Tibial nerve (tissue), 4 donors: ENCODE data around the gene HTR1D. TPM values are rescaled to one million over a fixed set of nuclear protein-coding genes. Genes with fewer than 3 reads are reported as not detected.
A peak's percentile ranks its signal among the peaks of the same experiment; 100 is the strongest.

Experiments used
- DNase-seq, 2 donors: peaks; one replicate each; pipeline ENCODE4 v3.0.0-alpha.2; 2019; ENCODE audit warnings: low spot score in 2 of 2
- H3K27ac ChIP-seq, 4 donors: fragments of 200-600 bp; sonication (generic) in 3 of 4; one replicate each; pipeline ENCODE4 v1.5.1; 2017 to 2019; ENCODE audit warnings: mild to moderate bottlenecking in 1 of 4
- H3K27me3 ChIP-seq, 2 donors: fragments of 200-600 bp; sonication (generic) in 1 of 2; one replicate each; pipeline versions ENCODE4 v1.5.1 to v1.6.0; 2017 to 2019
- H3K36me3 ChIP-seq, 3 donors: fragments of 200-600 bp; sonication (generic); one replicate each; pipeline ENCODE4 v1.5.1; 2018 to 2019
- H3K4me1 ChIP-seq, 4 donors: fragments of 200-600 bp; sonication (generic) in 3 of 4; one replicate each; pipeline ENCODE4 v1.5.1; 2017 to 2019
- H3K4me3 ChIP-seq, 4 donors: fragments of 200-600 bp; sonication (generic) in 3 of 4; one replicate each; pipeline ENCODE4 v1.5.1; 2017 to 2019; ENCODE audit warnings: mild to moderate bottlenecking in 1 of 4, moderate library complexity in 1 of 4
- H3K9me3 ChIP-seq, 4 donors: fragments of 200-600 bp; sonication (generic) in 3 of 4; one replicate each; pipeline ENCODE4 v1.5.1; 2017 to 2019
- EP300 ChIP-seq, 2 donors: sonication (generic); formaldehyde crosslinking; IDR thresholded peaks; one replicate each; pipeline ENCODE4 v1.6.1; 2017; ENCODE audit warnings: antibody characterized with exemption in 2 of 2, mild to moderate bottlenecking in 1 of 2
- POLR2A ChIP-seq, 2 donors: fragments of 450-650 bp; IDR thresholded peaks; one replicate each; pipeline ENCODE4 v1.6.1; 2017; ENCODE audit warnings: antibody characterized with exemption in 2 of 2, mild to moderate bottlenecking in 2 of 2, moderate library complexity in 2 of 2
- WGBS, 2 donors: methylation state at CpG; one replicate each; pipeline ENCODE4 v1.1.5; 2018; 5-methylcytosine and 5-hydroxymethylcytosine counted together
- total RNA-seq, 4 donors: library from RNA; depleted of rRNA; stranded (reverse); fragments of >200 nt; gene quantifications; one replicate each; pipeline ENCODE4 v1.1.0, GENCODE V29; 2016
- TF ChIP-seq, protein P1 (sequence below), 5 experiments: fragments of 200-600 bp in 3 of 5; fragments of 450-650 bp in 2 of 5; sonication (generic) in 3 of 5; IDR thresholded peaks; one replicate each; pipeline ENCODE4 v1.5.1; 2016 to 2019; ENCODE audit warnings: antibody characterized with exemption in 5 of 5, mild to moderate bottlenecking in 3 of 5, moderate library complexity in 2 of 5

HTR1D gene
- total RNA-seq, 4 donors from 2014 or later: 0.30 to 2.4 (median 0.63) TPM; not detected in 1

DNA sequence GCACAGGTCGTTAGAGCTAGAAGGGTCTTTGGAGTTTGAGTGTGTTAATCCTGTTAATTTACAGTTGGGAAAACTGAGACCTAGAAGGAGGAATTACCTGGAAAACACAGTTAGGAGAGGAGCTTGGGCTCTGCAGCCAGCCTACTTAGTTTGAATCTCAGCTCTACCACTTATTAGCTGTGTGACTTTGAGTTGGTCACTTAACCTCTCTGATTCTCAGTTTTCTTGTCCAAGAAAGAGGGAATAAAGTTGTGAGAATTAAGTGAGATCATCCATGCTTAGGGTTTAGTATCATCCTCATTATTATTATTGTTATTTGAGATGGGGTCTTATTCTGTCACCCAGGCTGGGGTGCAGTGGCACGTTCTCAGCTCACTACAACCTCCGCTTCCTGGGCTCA lies 5.4 kb upstream of the HTR1D start:
- TF ChIP-seq, protein P1, sequence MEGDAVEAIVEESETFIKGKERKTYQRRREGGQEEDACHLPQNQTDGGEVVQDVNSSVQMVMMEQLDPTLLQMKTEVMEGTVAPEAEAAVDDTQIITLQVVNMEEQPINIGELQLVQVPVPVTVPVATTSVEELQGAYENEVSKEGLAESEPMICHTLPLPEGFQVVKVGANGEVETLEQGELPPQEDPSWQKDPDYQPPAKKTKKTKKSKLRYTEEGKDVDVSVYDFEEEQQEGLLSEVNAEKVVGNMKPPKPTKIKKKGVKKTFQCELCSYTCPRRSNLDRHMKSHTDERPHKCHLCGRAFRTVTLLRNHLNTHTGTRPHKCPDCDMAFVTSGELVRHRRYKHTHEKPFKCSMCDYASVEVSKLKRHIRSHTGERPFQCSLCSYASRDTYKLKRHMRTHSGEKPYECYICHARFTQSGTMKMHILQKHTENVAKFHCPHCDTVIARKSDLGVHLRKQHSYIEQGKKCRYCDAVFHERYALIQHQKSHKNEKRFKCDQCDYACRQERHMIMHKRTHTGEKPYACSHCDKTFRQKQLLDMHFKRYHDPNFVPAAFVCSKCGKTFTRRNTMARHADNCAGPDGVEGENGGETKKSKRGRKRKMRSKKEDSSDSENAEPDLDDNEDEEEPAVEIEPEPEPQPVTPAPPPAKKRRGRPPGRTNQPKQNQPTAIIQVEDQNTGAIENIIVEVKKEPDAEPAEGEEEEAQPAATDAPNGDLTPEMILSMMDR (IDR thresholded peaks at IDR 0.05): no peak
- TF ChIP-seq EP300 (IDR thresholded peaks at IDR 0.05): no peak
- no peak for TF ChIP-seq POLR2A (IDR thresholded peaks at IDR 0.05)
- H3K36me3 ChIP-seq: no peaks in the 10 kb centered on the region
- no peak overlapping the region for H3K27ac ChIP-seq
- H3K4me1 ChIP-seq: peaks cover 0 to 12% (median 0%) of the 10 kb centered on the region in 4 donors
- 89 to 92% methylated on average over 3 of the region's 3 CpGs for WGBS, 2 donors
- no peak for DNase-seq
- H3K27me3 ChIP-seq: peaks cover 0 to 37% of the 10 kb centered on the region in 2 donors
- no peaks in the 10 kb centered on the region for H3K9me3 ChIP-seq
- no peak overlapping the region for H3K4me3 ChIP-seq

DNA sequence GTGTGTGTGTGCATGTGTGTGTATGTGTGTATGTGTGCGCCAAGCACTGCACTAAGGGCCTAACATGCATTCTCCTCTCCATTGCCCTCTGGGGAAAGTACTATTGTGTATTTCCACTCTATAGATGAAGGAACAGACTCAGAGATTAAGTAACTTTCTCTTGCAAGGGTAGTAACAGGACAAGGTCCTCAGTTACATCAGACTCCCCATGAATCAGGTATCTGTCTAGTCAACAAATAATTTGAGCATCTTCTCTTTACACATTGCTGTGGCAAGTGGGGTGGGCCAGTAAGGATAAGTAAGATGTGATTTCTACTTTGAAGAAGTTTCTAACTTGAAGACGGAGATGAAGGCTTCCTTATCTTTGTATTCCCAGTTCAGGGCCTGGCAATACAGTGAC lies 5.0 kb upstream of the HTR1D start:
- no peak overlapping the region for H3K27ac ChIP-seq
- no peaks in the 10 kb centered on the region for H3K9me3 ChIP-seq
- TF ChIP-seq, protein P1 (IDR thresholded peaks at IDR 0.05): no peak
- TF ChIP-seq POLR2A (IDR thresholded peaks at IDR 0.05): no peak
- no peak for TF ChIP-seq EP300 (IDR thresholded peaks at IDR 0.05)
- WGBS, 2 donors: 97 to 98% methylated on average over 2 of the region's 2 CpGs
- no peak for DNase-seq
- peaks cover 0 to 41% of the 10 kb centered on the region in 2 donors for H3K27me3 ChIP-seq
- no peak overlapping the region for H3K4me3 ChIP-seq
- peaks cover 0 to 16% (median 0%) of the 10 kb centered on the region in 4 donors for H3K4me1 ChIP-seq
- no peaks in the 10 kb centered on the region for H3K36me3 ChIP-seq

GRCh38 chr1:23221107-23221506 lies 3.8 kb upstream of the HTR1D start:
- Histone ChIP-seq H3K4me1 (peaks cover 0 to 25% (median 3%) of the 10 kb centered on the region in 4 donors), H3K36me3 (no peaks in the 10 kb centered on the region), H3K9me3 (no peaks in the 10 kb centered on the region), H3K27me3 (peaks cover 0 to 52% of the 10 kb centered on the region in 2 donors), H3K4me3 (no peak overlapping the region), H3K27ac (no peak overlapping the region)
- no peak for DNase-seq
- TF ChIP-seq POLR2A (IDR thresholded peaks at IDR 0.05) (no peak), EP300 (IDR thresholded peaks at IDR 0.05) (no peak)
- TF ChIP-seq, protein P1 (IDR thresholded peaks at IDR 0.05): no peak
- WGBS, 2 donors: 81 to 82% methylated on average over 2 of the region's 2 CpGs

DNA sequence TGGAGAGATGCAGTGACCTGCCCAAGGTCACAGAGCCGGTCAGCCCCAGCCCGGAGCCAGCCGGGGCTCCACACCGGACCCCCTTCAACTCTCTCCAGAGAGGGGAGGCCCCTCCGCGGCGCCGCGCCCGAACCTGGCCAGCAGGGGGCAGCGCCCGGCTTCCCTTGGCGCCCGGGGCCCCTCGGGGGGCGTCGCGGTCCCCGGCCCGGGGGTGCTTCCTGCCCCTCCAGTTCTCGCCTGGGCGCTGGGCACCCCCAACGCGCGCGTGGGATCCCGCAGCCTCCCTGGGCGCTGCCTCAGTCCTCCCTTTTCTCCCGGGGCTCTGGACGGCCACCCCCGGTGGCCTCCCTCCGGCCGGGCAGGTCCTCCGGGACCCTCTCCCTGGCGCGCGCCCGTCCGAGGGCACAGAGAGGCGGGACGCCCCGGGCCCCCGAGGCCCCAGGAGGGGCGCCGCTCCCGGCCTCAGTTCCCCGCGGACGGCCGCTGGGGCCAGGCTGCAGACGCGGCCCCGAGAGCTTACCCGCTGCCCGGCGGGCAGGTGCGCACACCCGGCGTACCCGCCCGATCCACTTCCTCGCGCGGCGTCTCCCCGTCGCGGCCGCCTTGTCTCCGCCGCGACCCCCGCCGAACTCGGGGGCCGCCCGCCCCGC lies 406 bp downstream of the HTR1D start:
- no peak for DNase-seq
- Histone ChIP-seq H3K36me3 (no peaks in the 10 kb centered on the region), H3K9me3 (no peaks in the 10 kb centered on the region), H3K4me1 (peaks cover 0 to 16% (median 3%) of the 10 kb centered on the region in 4 donors), H3K27ac (no peak overlapping the region), H3K27me3 (peaks cover 0 to 71% of the 10 kb centered on the region in 2 donors), H3K4me3 (peak overlapping the region in 3 of 4 donors; percentile 16 to 54 (median 41))
- TF ChIP-seq, protein P1 (IDR thresholded peaks at IDR 0.05): peak; percentile 39 to 63 (median 51)
- no peak for TF ChIP-seq POLR2A (IDR thresholded peaks at IDR 0.05)
- WGBS, 2 donors: 0 to 1% methylated on average over 24 to 65 of the region's 78 CpGs

DNA sequence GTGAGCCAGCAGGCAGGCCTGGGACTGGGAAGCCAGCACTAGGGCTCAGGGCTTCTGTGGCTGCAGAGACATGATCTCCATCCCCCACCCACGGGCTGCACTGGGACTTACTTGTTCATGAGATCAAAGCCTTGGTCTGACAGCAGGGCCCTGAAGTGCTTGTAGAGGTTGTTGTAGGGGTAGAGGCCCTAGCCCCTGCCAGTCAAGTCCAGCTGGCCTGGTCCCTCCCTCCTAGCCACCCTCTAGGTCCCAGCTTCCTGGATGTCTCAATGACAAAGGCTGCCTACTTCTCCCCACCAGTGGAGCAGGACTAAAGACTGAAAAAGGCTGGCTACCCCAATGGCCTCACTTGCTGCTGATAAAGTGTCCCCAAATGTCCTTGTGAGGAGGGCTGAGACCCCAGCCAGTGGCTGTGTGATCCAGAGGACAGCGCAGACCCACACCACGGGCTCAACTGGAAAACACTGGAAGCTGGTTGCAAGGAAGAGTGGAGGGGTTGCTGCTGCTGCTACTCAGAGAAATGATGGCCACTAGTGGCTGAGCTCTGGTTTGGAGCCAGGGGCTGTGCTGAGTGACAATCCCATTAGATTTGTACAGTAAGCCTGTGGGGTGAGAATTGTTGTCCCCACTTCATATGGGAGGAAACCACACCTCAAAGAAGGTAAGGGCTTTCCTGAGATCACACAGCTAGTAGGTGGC lies 1.4 kb downstream of the HTR1D start:
- H3K9me3 ChIP-seq: no peaks in the 10 kb centered on the region
- no peaks in the 10 kb centered on the region for H3K36me3 ChIP-seq
- H3K27ac ChIP-seq: no peak overlapping the region
- H3K4me3 ChIP-seq: no peak overlapping the region
- DNase-seq: no peak
- 61 to 69% methylated on average over 3 of the region's 3 CpGs for WGBS, 2 donors
- peaks cover 0 to 74% of the 10 kb centered on the region in 2 donors for H3K27me3 ChIP-seq
- TF ChIP-seq EP300 (IDR thresholded peaks at IDR 0.05): no peak
- no peak for TF ChIP-seq POLR2A (IDR thresholded peaks at IDR 0.05)
- TF ChIP-seq, protein P1 (IDR thresholded peaks at IDR 0.05): no peak
- H3K4me1 ChIP-seq: peaks cover 0 to 16% (median 3%) of the 10 kb centered on the region in 4 donors
